ENCODE data around the gene F11R. TPM values are rescaled to one million over a fixed set of nuclear protein-coding genes. Genes with fewer than 3 reads are reported as not detected.

The F11R gene
- total and polyA plus RNA-seq, 2 of the 13 experiments (the other 11 are each of a cell fraction or from before 2014, with no cell fraction given): 95.8 to 105 TPM

DNA sequence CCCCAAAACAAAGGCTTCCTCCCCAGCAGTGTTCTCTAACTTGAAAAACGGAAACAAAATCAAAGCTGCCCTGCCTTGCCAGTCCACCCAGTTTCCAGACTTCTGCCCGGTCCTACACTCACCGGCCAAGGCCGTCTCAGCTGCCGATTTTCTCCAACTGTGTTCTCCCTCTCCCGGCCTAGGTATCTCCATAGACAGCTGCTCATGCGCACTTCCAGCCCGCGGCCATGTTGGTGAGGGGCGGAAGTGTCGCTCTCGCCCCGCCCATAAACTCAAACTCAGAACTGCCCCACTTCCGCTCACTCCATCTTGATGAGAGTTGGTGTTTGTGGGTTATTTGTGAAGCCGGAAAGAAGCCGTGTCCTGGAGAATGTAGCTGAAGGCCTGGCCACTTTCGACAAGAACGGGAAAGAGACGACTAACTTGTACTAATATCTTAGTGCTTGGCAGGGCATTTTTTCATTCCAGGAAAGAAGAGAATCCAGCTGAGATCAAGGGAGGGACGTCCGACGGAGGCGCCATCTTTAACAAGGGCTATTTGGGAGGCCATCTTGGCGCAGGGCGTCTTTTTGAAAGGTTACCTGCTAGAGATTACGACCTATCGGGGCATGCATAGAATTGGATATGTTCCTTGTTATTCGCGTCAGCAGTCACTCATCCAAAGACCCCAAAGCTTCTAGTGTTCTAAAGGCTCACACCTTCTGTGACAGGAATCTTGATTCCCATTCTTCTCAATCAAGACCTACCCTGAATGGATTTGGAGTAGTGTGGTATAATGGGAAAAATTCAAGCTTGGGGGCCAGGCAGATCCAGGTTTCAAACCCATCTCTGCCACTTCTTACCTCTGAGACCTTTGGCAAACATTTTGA, 25.0 kb upstream of the F11R start, which contains the start of gene USF1 (continued):
- TF ChIP-seq HNRNPL (IDR thresholded peaks at IDR 0.05; ENCODE audit: low read depth, low read length): no peak
- peak; percentile 84 for TF ChIP-seq POGZ (CRISPR knock-in tag; IDR thresholded peaks at IDR 0.05)
- peak; percentile 19; the same call in 1 of the 2 replicates for TF ChIP-seq ZNF556 (CRISPR knock-in tag; IDR thresholded peaks at IDR 0.05; ENCODE audit: borderline replicate concordance)
- no peak for TF ChIP-seq SRSF1 (optimal IDR thresholded peaks at IDR 0.05; ENCODE audit: low read depth, low read length)
- TF ChIP-seq ZNF142 (CRISPR knock-in tag; IDR thresholded peaks at IDR 0.05): peak; percentile 40; the same call in 1 of the 2 replicates
- TF ChIP-seq CBX5 (CRISPR knock-in tag; IDR thresholded peaks at IDR 0.05; ENCODE audit: borderline replicate concordance): 0 out of 2 replicates have a peak, but pooled peaks have one; percentile 32
- no peak for TF ChIP-seq KDM6A (CRISPR knock-in tag; IDR thresholded peaks at IDR 0.05; ENCODE audit: low read depth)
- TF ChIP-seq HMGA1 (CRISPR knock-in tag; conservative IDR thresholded peaks at IDR 0.05): no peak
- 0 out of 2 replicates have a peak, but pooled peaks have one; percentile 71 for TF ChIP-seq MEIS1 (CRISPR knock-in tag; IDR thresholded peaks at IDR 0.05; ENCODE audit: borderline replicate concordance)
- TF ChIP-seq ZNF777 (CRISPR knock-in tag; IDR thresholded peaks at IDR 0.05): no peak
- TF ChIP-seq, protein P1, sequence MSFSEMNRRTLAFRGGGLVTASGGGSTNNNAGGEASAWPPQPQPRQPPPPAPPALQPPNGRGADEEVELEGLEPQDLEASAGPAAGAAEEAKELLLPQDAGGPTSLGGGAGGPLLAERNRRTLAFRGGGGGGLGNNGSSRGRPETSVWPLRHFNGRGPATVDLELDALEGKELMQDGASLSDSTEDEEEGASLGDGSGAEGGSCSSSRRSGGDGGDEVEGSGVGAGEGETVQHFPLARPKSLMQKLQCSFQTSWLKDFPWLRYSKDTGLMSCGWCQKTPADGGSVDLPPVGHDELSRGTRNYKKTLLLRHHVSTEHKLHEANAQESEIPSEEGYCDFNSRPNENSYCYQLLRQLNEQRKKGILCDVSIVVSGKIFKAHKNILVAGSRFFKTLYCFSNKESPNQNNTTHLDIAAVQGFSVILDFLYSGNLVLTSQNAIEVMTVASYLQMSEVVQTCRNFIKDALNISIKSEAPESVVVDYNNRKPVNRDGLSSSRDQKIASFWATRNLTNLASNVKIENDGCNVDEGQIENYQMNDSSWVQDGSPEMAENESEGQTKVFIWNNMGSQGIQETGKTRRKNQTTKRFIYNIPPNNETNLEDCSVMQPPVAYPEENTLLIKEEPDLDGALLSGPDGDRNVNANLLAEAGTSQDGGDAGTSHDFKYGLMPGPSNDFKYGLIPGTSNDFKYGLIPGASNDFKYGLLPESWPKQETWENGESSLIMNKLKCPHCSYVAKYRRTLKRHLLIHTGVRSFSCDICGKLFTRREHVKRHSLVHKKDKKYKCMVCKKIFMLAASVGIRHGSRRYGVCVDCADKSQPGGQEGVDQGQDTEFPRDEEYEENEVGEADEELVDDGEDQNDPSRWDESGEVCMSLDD (CRISPR knock-in tag; IDR thresholded peaks at IDR 0.05; ENCODE audit: borderline replicate concordance): no peak
- TF ChIP-seq KMT2A (CRISPR knock-in tag; IDR thresholded peaks at IDR 0.05): no peak
- TF ChIP-seq PRDM15 (CRISPR knock-in tag; IDR thresholded peaks at IDR 0.05): no peak
- TF ChIP-seq ZNF557 (CRISPR knock-in tag; IDR thresholded peaks at IDR 0.05): no peak
- no peak for TF ChIP-seq HDAC2 (CRISPR knock-in tag; IDR thresholded peaks at IDR 0.05)
- TF ChIP-seq NRL (CRISPR knock-in tag; IDR thresholded peaks at IDR 0.05; ENCODE audit: borderline replicate concordance): no peak
- peak; percentile 92 for TF ChIP-seq THAP11 (CRISPR knock-in tag; IDR thresholded peaks at IDR 0.05)

Measured in HepG2 (cell line).